ENCODE data around the gene ZNF438. TPM values are rescaled to one million over a fixed set of nuclear protein-coding genes. Genes with fewer than 3 reads are reported as not detected.

ZNF438 gene
- total RNA-seq, 1 experiment from 2014 or later, result 0.83 TPM

- H3K79me1 ChIP-seq (ENCODE audit: insufficient read depth, low read depth, low read length, poor library complexity, severe bottlenecking), result no peaks in the 10 kb centered on the region
- no peak overlapping the region for H3T11ph ChIP-seq (ENCODE audit: low read length)
- no peaks in the 10 kb centered on the region for H3K27me3 ChIP-seq (ENCODE audit: insufficient read depth, low read length)
- no peaks in the 10 kb centered on the region for H4K20me1 ChIP-seq (ENCODE audit: control insufficient read depth, insufficient read depth, insufficient read length)
- no peak overlapping the region for H2BK15ac ChIP-seq (ENCODE audit: low read depth, low read length)
- no peak overlapping the region for H2BK12ac ChIP-seq (ENCODE audit: insufficient read length, low read depth, low read length)
- H4K91ac ChIP-seq (ENCODE audit: insufficient read length, low read depth, low read length), result no peak overlapping the region
- no peak overlapping the region for H2BK20ac ChIP-seq (ENCODE audit: low read depth, low read length, poor library complexity, severe bottlenecking)
- no peak for TF ChIP-seq CTCF (conservative IDR thresholded peaks at IDR 0.05)
- no peaks in the 10 kb centered on the region for H3K23me2 ChIP-seq (ENCODE audit: insufficient read length, low read depth, low read length, poor library complexity, severe bottlenecking)
- H3K18ac ChIP-seq (ENCODE audit: insufficient read length, low read depth, low read length), result no peak overlapping the region
- H3K23ac ChIP-seq (ENCODE audit: insufficient read length, low read depth, low read length), result no peak overlapping the region
- H3K27me3 Mint-ChIP-seq (ENCODE audit: low read depth), result peaks cover 47% of the 10 kb centered on the region
- no peak overlapping the region for H3K14ac ChIP-seq (ENCODE audit: insufficient read depth, low read length)
- no peak overlapping the region for H2BK5ac ChIP-seq (ENCODE audit: insufficient read length, low read length)
- H4K8ac ChIP-seq (replicated peaks; ENCODE audit: insufficient read length, low read depth, low read length), result no peak overlapping the region
- no peak overlapping the region for H3K27ac Mint-ChIP-seq
- H3K4me1 ChIP-seq (ENCODE audit: insufficient read depth, low read length), result peaks cover 4% of the 10 kb centered on the region; the same call in 1 of the 2 replicates
- DNase-seq, result no peak
- H3K4me3 Mint-ChIP-seq, result no peak overlapping the region
- H2AFZ ChIP-seq (ENCODE audit: low read length), result no peak overlapping the region
- no peaks in the 10 kb centered on the region for H3K9me3 ChIP-seq (ENCODE audit: control insufficient read depth, low read depth, low read length)
- H3K79me2 ChIP-seq (ENCODE audit: insufficient read depth, low read length), result no peaks in the 10 kb centered on the region
- H3K9ac ChIP-seq (ENCODE audit: extremely low read depth, insufficient read length, low read length), result no peak overlapping the region
- no peaks in the 10 kb centered on the region; a peak in 1 of 7 replicates for H3K36me3 Mint-ChIP-seq (ENCODE audit: insufficient read depth in 1 of 3, low read depth in 3 of 3)
- no CpG with 5 or more reads among the region's 3 CpGs for WGBS (ENCODE audit: extremely low coverage, insufficient read length, low lambda C conversion rate)
- no peak overlapping the region for H2AK5ac ChIP-seq (ENCODE audit: insufficient read length, low read length)
- H2BK120ac ChIP-seq (ENCODE audit: low read depth, low read length, poor library complexity, severe bottlenecking), result no peak overlapping the region
- no peak overlapping the region for H3K27ac ChIP-seq (ENCODE audit: insufficient read length, low read depth, low read length)
- H3K4me1 Mint-ChIP-seq, result peaks cover 25 to 27% of the 10 kb centered on the region in 2 experiments
- H3K4me2 ChIP-seq (ENCODE audit: insufficient read depth, insufficient read length, low read length), result no peak overlapping the region
- peaks cover 0 to 3% of the 10 kb centered on the region in 2 experiments; a peak in 2 of 5 replicates for H3K9me3 Mint-ChIP-seq
- no peak overlapping the region for H4K5ac ChIP-seq (ENCODE audit: insufficient read length, low read depth, low read length)
- no peak overlapping the region for H3K56ac ChIP-seq (ENCODE audit: insufficient read length, low read depth, low read length)
- H3K4ac ChIP-seq (ENCODE audit: low read depth, low read length), result no peak overlapping the region
These were observed 6.1 kb upstream of the ZNF438 start for GRCh38 chr10:31037749-31038148.
